IMR-90 (cell line): ENCODE measurements around the gene SIPA1L3. TPM values are rescaled to one million over a fixed set of nuclear protein-coding genes. Genes with fewer than 3 reads are reported as not detected.
A peak's percentile ranks its signal among the peaks of the same experiment; 100 is the strongest.

Source experiments
- ATAC-seq: fragments of 200-7000 bp; cut with Tn5 transposase; 2 replicates; pipeline ENCODE4 v1.9.1; 2020; ENCODE audit warnings: low read depth, mild to moderate bottlenecking, moderate library complexity
- BruUV-seq: library from RNA; stranded (reverse); fragments of 400-500 nt; replicated peaks from 2 replicates; lab custom pipeline; 2021; lab: Mats Ljungman, UMichigan
- CTCF ChIA-PET: fragments of 300-600 bp; formaldehyde crosslinking; extraction: SDS; loops from one replicate; lab custom pipeline; 2021; ENCODE audit warnings: antibody characterized with exemption; lab: Yijun Ruan, JAX
- POLR2A ChIA-PET: fragments of 300-600 bp; sonication (Branson Sonifier 250); formaldehyde crosslinking; loops from one replicate; lab custom pipeline; 2022; ENCODE audit warnings: antibody characterized with exemption; ENCODE audit not compliant: unreplicated experiment; lab: Charles Lee
- DNase-seq: peaks from one replicate; pipeline ENCODE4 v3.0.0; 2013
- H2AFZ ChIP-seq: replicated peaks from 2 replicates; pipeline ENCODE3; 2013; ENCODE audit warnings: low read length, mild to moderate bottlenecking; ENCODE audit not compliant: poor library complexity
- H2AK5ac ChIP-seq: 2 replicates; pipeline ENCODE4 v1.6.1; 2013; ENCODE audit warnings: low read depth, low read length, inconsistent platforms
- H2AK9ac ChIP-seq: replicated peaks from 2 replicates; pipeline ENCODE3; 2013; ENCODE audit warnings: mild to moderate bottlenecking, low read depth, low read length, moderate library complexity; ENCODE audit not compliant: poor library complexity
- H2BK120ac ChIP-seq: 2 replicates; pipeline ENCODE4 v1.6.1; 2013; ENCODE audit warnings: low read depth, low read length, inconsistent platforms
- H2BK15ac ChIP-seq: 3 replicates; pipeline ENCODE4 v1.6.1; 2013; ENCODE audit warnings: low read depth, low read length, inconsistent platforms
- H2BK20ac ChIP-seq: 2 replicates; pipeline ENCODE4 v1.6.1; 2013; ENCODE audit warnings: low read depth, mild to moderate bottlenecking, inconsistent platforms, low read length, moderate library complexity
- H2BK5ac ChIP-seq: 2 replicates; pipeline ENCODE4 v1.6.1; 2013; ENCODE audit warnings: mild to moderate bottlenecking, low read depth, low read length, inconsistent platforms; ENCODE audit not compliant: poor library complexity, severe bottlenecking
- H3K14ac ChIP-seq: replicated peaks from 2 replicates; pipeline ENCODE4 v1.6.1; 2013; ENCODE audit warnings: low read depth, low read length, inconsistent platforms
- H3K18ac ChIP-seq: 2 replicates; pipeline ENCODE4 v1.6.1; 2013; ENCODE audit warnings: low read depth, low read length, control low read depth
- H3K23ac ChIP-seq: 2 replicates; pipeline ENCODE4 v1.6.1; 2013; ENCODE audit warnings: low read depth, low read length, inconsistent platforms
- H3K27ac ChIP-seq: 2 replicates; pipeline ENCODE4 v1.5.1; 2013; ENCODE audit warnings: mild to moderate bottlenecking, control low read depth, low read length; ENCODE audit not compliant: insufficient read depth
- H3K27me3 ChIP-seq: 2 replicates; pipeline ENCODE4 v1.6.1; 2013; ENCODE audit warnings: low read length; ENCODE audit not compliant: control insufficient read depth, insufficient read depth
- H3K36me3 ChIP-seq: 2 replicates; pipeline ENCODE4 v1.6.1; 2013; ENCODE audit warnings: low read length, mixed read lengths; ENCODE audit not compliant: control insufficient read depth, insufficient read depth
- H3K4ac ChIP-seq: 2 replicates; pipeline ENCODE4 v1.6.1; 2013; ENCODE audit warnings: low read depth, low read length, inconsistent platforms
- H3K4me1 ChIP-seq: 2 replicates; pipeline ENCODE4 v1.6.1; 2013; ENCODE audit warnings: low read length, mixed read lengths; ENCODE audit not compliant: control insufficient read depth, insufficient read depth
- H3K4me2 ChIP-seq: 2 replicates; pipeline ENCODE4 v1.6.1; 2013; ENCODE audit warnings: low read depth, mild to moderate bottlenecking, control low read depth, low read length, moderate library complexity
- H3K4me3 ChIP-seq: 2 replicates; pipeline ENCODE4 v1.5.1; 2013; ENCODE audit warnings: low read depth, mild to moderate bottlenecking, control low read depth, low read length, moderate library complexity; ENCODE audit not compliant: insufficient read depth
- H3K56ac ChIP-seq: 2 replicates; pipeline ENCODE4 v1.6.1; 2013; ENCODE audit warnings: low read length, inconsistent platforms; ENCODE audit not compliant: insufficient read depth; ENCODE audit errors: extremely low read depth
- H3K79me1 ChIP-seq, 2 experiments: 2 replicates each; pipeline ENCODE4 v1.6.1; 2013; ENCODE audit warnings: low read length in 2 of 2, inconsistent platforms in 1 of 2, low read depth in 1 of 2
- H3K9ac ChIP-seq: 2 replicates; pipeline ENCODE4 v1.6.1; 2013; ENCODE audit warnings: low read depth, low read length, control low read depth
- H3K9me1 ChIP-seq: 2 replicates; pipeline ENCODE4 v1.6.1; 2013; ENCODE audit warnings: low read length, inconsistent platforms; ENCODE audit not compliant: insufficient read depth
- H3K9me3 ChIP-seq: 2 replicates; pipeline ENCODE4 v1.6.1; 2013; ENCODE audit warnings: low read length; ENCODE audit not compliant: control insufficient read depth, insufficient read depth
- H4K20me1 ChIP-seq: 2 replicates; pipeline ENCODE4 v1.6.1; 2013; ENCODE audit warnings: low read length, inconsistent platforms; ENCODE audit not compliant: insufficient read depth
- H4K5ac ChIP-seq: 2 replicates; pipeline ENCODE4 v1.6.1; 2013; ENCODE audit warnings: mild to moderate bottlenecking, low read depth, low read length, control low read depth
- H4K8ac ChIP-seq, 2 experiments: 2 replicates each; pipeline ENCODE4 v1.6.1; 2013; ENCODE audit warnings: low read depth in 2 of 2, low read length in 2 of 2, control low read depth in 1 of 2, inconsistent platforms in 1 of 2
- H4K91ac ChIP-seq: 2 replicates; pipeline ENCODE4 v1.6.1; 2013; ENCODE audit warnings: low read depth, low read length, inconsistent platforms; ENCODE audit not compliant: insufficient read depth
- BHLHE40 ChIP-seq: fragments of 150-350 bp; IDR thresholded peaks from 2 replicates; pipeline ENCODE4 v1.6.1; 2016; ENCODE audit warnings: mild to moderate bottlenecking, low read depth, low read length
- CEBPB ChIP-seq: IDR thresholded peaks from 2 replicates; pipeline ENCODE4 v1.6.1; 2012; ENCODE audit warnings: low read depth, low read length, improper control_type of control experiment
- CHD1 ChIP-seq: IDR thresholded peaks from 2 replicates; pipeline ENCODE4 v1.6.1; 2012; ENCODE audit warnings: low read depth, low read length, improper control_type of control experiment
- CTCF ChIP-seq: conservative IDR thresholded peaks from 2 replicates; pipeline ENCODE4 v1.5.1; 2012; ENCODE audit warnings: mild to moderate bottlenecking, low read depth, low read length, improper control_type of control experiment
- FOS ChIP-seq: fragments of 150-350 bp; IDR thresholded peaks from 2 replicates; pipeline ENCODE4 v1.6.1; 2016; ENCODE audit warnings: low read depth, low read length
- MAFK ChIP-seq: IDR thresholded peaks from 2 replicates; pipeline ENCODE4 v1.6.1; 2012; ENCODE audit warnings: low read depth, low read length, improper control_type of control experiment
- MAZ ChIP-seq: IDR thresholded peaks from 2 replicates; pipeline ENCODE4 v1.6.1; 2012; ENCODE audit warnings: low read depth, mild to moderate bottlenecking, low read length, improper control_type of control experiment, moderate library complexity, borderline replicate concordance
- MXI1 ChIP-seq: IDR thresholded peaks from 2 replicates; pipeline ENCODE4 v1.6.1; 2012; ENCODE audit warnings: low read depth, mild to moderate bottlenecking, low read length, moderate library complexity, borderline replicate concordance
- NFE2L2 ChIP-seq: fragments of 150-350 bp; IDR thresholded peaks from 2 replicates; pipeline ENCODE4 v1.6.1; 2016; ENCODE audit warnings: low read depth, mild to moderate bottlenecking, low read length
- POLR2A ChIP-seq: IDR thresholded peaks from 2 replicates; pipeline ENCODE4 v1.6.1; 2012; ENCODE audit warnings: mild to moderate bottlenecking, low read depth, low read length
- RAD21 ChIP-seq: IDR thresholded peaks from 2 replicates; pipeline ENCODE4 v1.6.1; 2012; ENCODE audit warnings: low read length, improper control_type of control experiment
- RFX5 ChIP-seq: IDR thresholded peaks from 2 replicates; pipeline ENCODE4 v1.8.0; 2012; ENCODE audit warnings: low read depth, mild to moderate bottlenecking, low read length, moderate library complexity
- SMC3 ChIP-seq: fragments of 150-350 bp; IDR thresholded peaks from 2 replicates; pipeline ENCODE4 v1.6.1; 2016; ENCODE audit warnings: low read depth, mild to moderate bottlenecking, antibody characterized with exemption, low read length, moderate library complexity
- USF2 ChIP-seq: fragments of 150-350 bp; IDR thresholded peaks from 2 replicates; pipeline ENCODE4 v1.6.1; 2017; ENCODE audit warnings: mild to moderate bottlenecking, antibody characterized with exemption, low read length, low read depth
- WGBS, 2 experiments: methylation state at CpG; one replicate each; pipeline versions ENCODE4 v1.1.5 to v1.1.7; 2013; ENCODE audit warnings: missing lambda C conversion rate in 2 of 2; ENCODE audit not compliant: insufficient read length in 1 of 2; ENCODE audit errors: extremely low coverage in 2 of 2; 5-methylcytosine and 5-hydroxymethylcytosine counted together
- dilution Hi-C: fragments of 300-500 bp; cut with HindIII; formaldehyde crosslinking; loops from one replicate; pipeline ENCODE4 v1.14.3; 2018; ENCODE audit warnings: low sequenced_read_pairs; ENCODE audit not compliant: unreplicated experiment
- in situ Hi-C: fragments of 300-500 bp; cut with MboI; formaldehyde crosslinking; loops from 3 replicates; pipeline ENCODE4 v1.14.3; 2019; ENCODE audit warnings: low sequenced_read_pairs, inconsistent platforms, mixed read lengths
- intact Hi-C: fragments of 100-400 bp; cut with micrococcal nuclease; formaldehyde crosslinking; loops from 2 replicates; pipeline ENCODE4 v1.10.0; 2022
- polyA plus RNA-seq, 3 experiments: library from polyadenylated mRNA; depleted of rRNA; stranded (reverse); fragments of >200 nt; gene quantifications; 2 replicates each; pipeline ENCODE4 v1.2.3, GENCODE V29; 2012; ENCODE audit warnings: low replicate concordance in 1 of 3
- total RNA-seq: library from RNA; depleted of rRNA; stranded (reverse); fragments of >200 nt; gene quantifications from 2 replicates; pipeline ENCODE4 v1.2.3, GENCODE V29; 2012

The SIPA1L3 gene
- total and polyA plus RNA-seq, 2 of the 4 experiments (the other 2 are of a cell fraction), result 4.1 to 9.4 TPM

- Histone ChIP-seq H2BK20ac (no peak overlapping the region), H3K9ac (no peak overlapping the region), H3K4me3 (no peak overlapping the region), H4K8ac (peak overlapping the region in 1 of 2 experiments; percentile 1; a peak in 1 of 4 replicates), H4K5ac (no peak overlapping the region; the same call in 1 of the 2 replicates), H3K36me3 (no peaks in the 10 kb centered on the region), H2AFZ (no peak overlapping the region), H3K23ac (no peak overlapping the region), H4K20me1 (no peaks in the 10 kb centered on the region), H3K9me3 (no peaks in the 10 kb centered on the region), H3K4me2 (no peak overlapping the region), H2BK120ac (no peak overlapping the region), H3K18ac (no peak overlapping the region), H2AK5ac (0 out of 2 replicates have a peak overlapping the region, but pooled peaks have one; percentile 56), H3K4me1 (peaks cover 16% of the 10 kb centered on the region), H2BK5ac (peak overlapping the region; percentile 60), H3K27me3 (no peaks in the 10 kb centered on the region), H4K91ac (no peak overlapping the region), H3K9me1 (peaks cover 30% of the 10 kb centered on the region), H3K27ac (no peak overlapping the region), H3K14ac (no peak overlapping the region), H3K4ac (peak overlapping the region; percentile 39; the same call in 1 of the 2 replicates), H3K79me1 (peaks cover 43 to 94% of the 10 kb centered on the region in 2 experiments), H2BK15ac (no peak overlapping the region), H2AK9ac (no peak overlapping the region), H3K56ac (no peak overlapping the region)
- TF ChIP-seq SMC3 (no peak), MAFK (no peak), POLR2A (no peak), CHD1 (no peak), RFX5 (no peak), BHLHE40 (no peak), USF2 (no peak), CTCF (no peak), NFE2L2 (no peak), MAZ (no peak), RAD21 (no peak), CEBPB (no peak), MXI1 (no peak), FOS (no peak)
- no TSS peak for BruUV-seq
- ATAC-seq (no peak), DNase-seq (no peak)
- POLR2A ChIA-PET, result no interaction called here
- CTCF ChIA-PET, result no interaction called here
- in situ Hi-C loops, result no loop called here
- intact Hi-C loops, result no loop called here
- dilution Hi-C loops, result no loop called here
- 100% methylated on average over 4 of the region's 9 CpGs; no CpG with 5 or more reads in 1 of the 2 experiments for WGBS, 2 experiments
These were observed 85.8 kb downstream of the SIPA1L3 start for GRCh38 chr19:37992761-37993160.
